CD14-positive monocyte (primary cell): ENCODE measurements around the gene CT45A8. TPM values are rescaled to one million over a fixed set of nuclear protein-coding genes. Genes with fewer than 3 reads are reported as not detected.
"Not testable (repeated sequence)": the region's sequence is repeated elsewhere in the genome, so short reads cannot be mapped to it uniquely, and the experiment has no call there.

Source experiments
- DNase-seq, 3 donors: peaks; one replicate each; pipeline ENCODE4 v3.0.0-alpha.2; 2011 to 2022
- H2AFZ ChIP-seq: 2 replicates; pipeline ENCODE4 v1.6.0; 2012; ENCODE audit warnings: mild to moderate bottlenecking, low read depth, low read length, inconsistent platforms; ENCODE audit not compliant: insufficient read depth, poor library complexity, severe bottlenecking
- H3K27ac ChIP-seq, 2 donors: 1 replicate in 1 of 2; 2 replicates in 1 of 2; pipeline ENCODE4 v1.5.1; 2012 to 2013; ENCODE audit warnings: low read length in 2 of 2, control low read depth in 1 of 2, inconsistent platforms in 1 of 2, low read depth in 1 of 2, mild to moderate bottlenecking in 1 of 2
- H3K27me3 ChIP-seq, 2 donors: one replicate each; pipeline versions ENCODE4 v1.6.0 to v1.6.1; 2011 to 2013; ENCODE audit warnings: low read length in 2 of 2; ENCODE audit not compliant: control insufficient read depth in 2 of 2, insufficient read depth in 2 of 2
- H3K36me3 ChIP-seq, 2 donors: replicated peaks in 1 of 2; 1 replicate in 1 of 2; 2 replicates in 1 of 2; pipeline versions ENCODE4 v1.5.1 to v1.6.1; 2012 to 2013; ENCODE audit warnings: low read length in 2 of 2, control low read depth in 1 of 2, inconsistent platforms in 1 of 2, mild to moderate bottlenecking in 1 of 2; ENCODE audit not compliant: insufficient read depth in 2 of 2, control insufficient read depth in 1 of 2
- H3K4me1 ChIP-seq, 2 donors: 1 replicate in 1 of 2; 2 replicates in 1 of 2; pipeline versions ENCODE4 v1.5.1 to v1.6.1; 2012 to 2013; ENCODE audit warnings: low read length in 2 of 2, control low read depth in 1 of 2, inconsistent platforms in 1 of 2, mild to moderate bottlenecking in 1 of 2, moderate library complexity in 1 of 2; ENCODE audit not compliant: insufficient read depth in 2 of 2, control insufficient read depth in 1 of 2
- H3K4me2 ChIP-seq: replicated peaks from 2 replicates; pipeline ENCODE3; 2012; ENCODE audit warnings: low read length, moderate library complexity, mild to moderate bottlenecking; ENCODE audit not compliant: poor library complexity, severe bottlenecking; ENCODE audit errors: extremely low read depth
- H3K4me3 ChIP-seq, 3 experiments: fragments of 200-600 bp in 1 of 3; sonication (generic) in 1 of 3; replicated peaks in 1 of 3; 1 replicate in 2 of 3; 2 replicates in 1 of 3; pipeline ENCODE4 v1.5.1; 2011 to 2013; ENCODE audit warnings: low read length in 3 of 3, mild to moderate bottlenecking in 3 of 3, control low read depth in 2 of 3, low read depth in 2 of 3, inconsistent platforms in 1 of 3, moderate library complexity in 1 of 3
- H3K79me2 ChIP-seq: 2 replicates; pipeline ENCODE4 v1.6.0; 2012; ENCODE audit warnings: mild to moderate bottlenecking, control low read depth, inconsistent platforms, low read length, moderate library complexity; ENCODE audit not compliant: insufficient read depth
- H3K9ac ChIP-seq: 2 replicates; pipeline ENCODE4 v1.6.0; 2017; ENCODE audit warnings: low read length, mild to moderate bottlenecking; ENCODE audit not compliant: insufficient read depth, poor library complexity, severe bottlenecking
- H3K9me3 ChIP-seq, 2 donors: replicated peaks in 1 of 2; 1 replicate in 1 of 2; 2 replicates in 1 of 2; pipeline versions ENCODE4 v1.5.1 to v1.6.1; 2012 to 2013; ENCODE audit warnings: low read length in 2 of 2, control low read depth in 1 of 2; ENCODE audit not compliant: control insufficient read depth in 1 of 2, insufficient read depth in 1 of 2
- H4K20me1 ChIP-seq: 2 replicates; pipeline ENCODE4 v1.6.0; 2012; ENCODE audit warnings: mild to moderate bottlenecking, low read length, control low read depth, moderate library complexity; ENCODE audit not compliant: insufficient read depth
- H3K27ac Mint-ChIP-seq, 7 donors: one replicate each; pipeline ENCODE4 v1.8.0; 2020; ENCODE audit warnings: mild to moderate bottlenecking in 7 of 7, mixed read lengths in 7 of 7, moderate library complexity in 6 of 7, inconsistent platforms in 2 of 7
- H3K27me3 Mint-ChIP-seq, 3 donors: one replicate each; pipeline ENCODE4 v1.8.0; 2021 to 2022; ENCODE audit warnings: low read depth in 3 of 3, mild to moderate bottlenecking in 3 of 3, mixed read lengths in 3 of 3, moderate library complexity in 3 of 3, inconsistent platforms in 1 of 3
- H3K36me3 Mint-ChIP-seq, 2 donors: one replicate each; pipeline ENCODE4 v1.8.0; 2020; ENCODE audit warnings: mixed read lengths in 2 of 2, inconsistent platforms in 1 of 2, mild to moderate bottlenecking in 1 of 2
- H3K4me1 Mint-ChIP-seq: one replicate; pipeline ENCODE4 v1.8.0; 2020; ENCODE audit warnings: mild to moderate bottlenecking, mixed read lengths
- H3K4me3 Mint-ChIP-seq, 2 donors: one replicate each; pipeline ENCODE4 v1.8.0; 2020; ENCODE audit warnings: mild to moderate bottlenecking in 2 of 2, mixed read lengths in 2 of 2, moderate library complexity in 1 of 2
- H3K9me3 Mint-ChIP-seq, 7 donors: one replicate each; pipeline ENCODE4 v1.8.0; 2020 to 2022; ENCODE audit warnings: mixed read lengths in 7 of 7, mild to moderate bottlenecking in 6 of 7, moderate library complexity in 6 of 7, inconsistent platforms in 2 of 7
- WGBS: methylation state at CpG from one replicate; pipeline ENCODE4 v1.1.5; 2013; ENCODE audit warnings: missing lambda C conversion rate; ENCODE audit not compliant: insufficient coverage; 5-methylcytosine and 5-hydroxymethylcytosine counted together
- intact Hi-C, 2 donors: fragments of 100-400 bp; cut with micrococcal nuclease; formaldehyde crosslinking; loops; one replicate each; pipeline versions ENCODE4 v1.15.0 to v1.15.1; 2023
- polyA minus RNA-seq: library from RNA; depleted of rRNA, polyadenylated mRNA; stranded (reverse); fragments of >200 nt; gene quantifications from 2 replicates; pipeline ENCODE4 v1.2.3, GENCODE V29; 2012
- polyA plus RNA-seq, 3 donors: library from polyadenylated mRNA; depleted of rRNA in 1 of 3; unstranded in 2 of 3; stranded (reverse) in 1 of 3; fragments of 300-500 nt in 2 of 3; fragments of >200 nt in 1 of 3; fragmentation: Illumina TruSeq in 2 of 3; gene quantifications; 1 replicate in 2 of 3; 2 replicates in 1 of 3; pipeline ENCODE4 v1.2.3, GENCODE V29; 2012 to 2021
- total RNA-seq, 12 experiments: library from RNA in 1 of 12; stranded (reverse) in 1 of 12; fragments of 120-200 nt in 1 of 12; gene quantifications; one replicate each; pipeline ENCODE4 v1.2.4 and lab custom pipeline; 2013 to 2026; ENCODE audit warnings: mixed read lengths in 6 of 12, inconsistent platforms in 1 of 12
- TF ChIP-seq, protein P1 (sequence below): fragments of 200-600 bp; IDR thresholded peaks from one replicate; pipeline ENCODE4 v1.8.0; 2022; ENCODE audit warnings: antibody characterized with exemption, mild to moderate bottlenecking

The CT45A8 gene, protein sequence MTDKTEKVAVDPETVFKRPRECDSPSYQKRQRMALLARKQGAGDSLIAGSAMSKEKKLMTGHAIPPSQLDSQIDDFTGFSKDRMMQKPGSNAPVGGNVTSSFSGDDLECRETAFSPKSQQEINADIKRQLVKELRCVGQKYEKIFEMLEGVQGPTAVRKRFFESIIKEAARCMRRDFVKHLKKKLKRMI
- total RNA-seq (2013): not detected
- polyA plus RNA-seq (not detected), polyA minus RNA-seq (not detected in 2 replicates), total RNA-seq (lab: John Stamatoyannopoulos, UW) (0 reads per million in 11 experiments)

DNA sequence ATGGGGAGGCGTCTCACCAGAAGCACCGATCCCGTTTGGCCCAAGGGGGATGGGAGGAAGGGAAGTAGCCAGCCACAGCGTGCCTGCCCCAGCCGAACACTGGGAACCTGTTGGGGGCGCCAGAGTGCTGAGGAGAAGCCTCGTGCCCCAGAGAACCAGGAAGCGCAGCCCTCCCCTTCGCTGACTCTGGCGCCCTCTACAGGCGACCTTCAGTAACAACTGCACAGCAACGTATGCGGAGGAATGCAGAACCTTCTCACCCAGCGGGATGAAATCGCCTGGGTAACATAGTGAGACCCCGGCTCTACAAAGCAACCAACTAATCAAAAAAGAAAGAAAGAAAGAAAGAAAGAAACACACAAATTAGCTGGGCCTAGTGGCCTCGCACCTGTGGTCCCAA, at the start of gene CT45A8:
CT45A8 (minus strand) TSS at position 101 of the 400 bp plus-strand sequence. CDS start 3,755 bp downstream, outside the sequence.
- H3K9ac ChIP-seq, H4K20me1 ChIP-seq, H3K36me3 Mint-ChIP-seq, H3K9me3 Mint-ChIP-seq, DNase-seq, H3K27me3 ChIP-seq, H3K4me3 Mint-ChIP-seq, H3K79me2 ChIP-seq, H3K36me3 ChIP-seq, H3K4me2 ChIP-seq, H2AFZ ChIP-seq, H3K4me1 Mint-ChIP-seq, H3K27ac Mint-ChIP-seq, H3K9me3 ChIP-seq, H3K27ac ChIP-seq, intact Hi-C loops, H3K4me1 ChIP-seq, H3K4me3 ChIP-seq, H3K27me3 Mint-ChIP-seq: not testable (repeated sequence)
- WGBS: no CpG with 5 or more reads among the region's 17 CpGs

DNA sequence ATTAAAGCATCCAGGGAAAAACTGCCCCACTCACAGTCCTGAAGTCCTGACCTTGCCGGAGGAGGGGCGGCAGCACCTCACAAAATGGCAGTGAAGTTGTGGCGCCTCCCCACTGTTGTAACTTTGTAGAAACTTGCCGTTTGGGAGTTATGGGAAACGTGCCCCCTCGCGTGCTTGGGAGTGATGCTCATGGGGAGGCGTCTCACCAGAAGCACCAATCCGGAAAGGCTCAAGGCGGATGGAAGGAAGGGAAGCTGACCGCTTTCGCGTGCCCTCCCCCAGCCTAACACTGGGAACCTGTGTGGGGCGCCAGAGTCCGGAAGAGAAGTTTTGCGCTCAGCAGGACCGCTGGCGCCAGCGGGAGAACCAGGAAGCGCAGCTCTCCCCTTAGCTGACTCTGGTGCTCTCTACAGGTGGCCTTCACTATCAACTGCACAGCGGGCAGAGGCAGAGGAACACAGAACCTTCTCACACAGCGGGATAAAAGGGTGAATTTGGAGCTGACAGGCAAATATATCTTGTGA, 39.0 kb upstream of the CT45A8 start, which contains the start of the genes CT45A10 and SAGE1:
CT45A10 (minus strand) TSS at position 151 of the 524 bp plus-strand sequence. CDS start 8,100 bp downstream, outside the sequence.
SAGE1 (plus strand) TSS at position 423 of the 524 bp plus-strand sequence. CDS start 2,527 bp downstream, outside the sequence.
- Histone ChIP-seq H3K9me3 (peaks cover 0 to 11% of the 10 kb centered on the region in 2 donors), H3K9ac (no peak within 1 kb of the TSS), H3K79me2 (no peaks in the 10 kb centered on the region), H3K4me3 (no peak within 1 kb of the TSS), H3K4me2 (no peak within 1 kb of the TSS), H3K4me1 (no peaks in the 10 kb centered on the region), H3K27me3 (no peaks in the 10 kb centered on the region), H3K36me3 (no peaks in the 10 kb centered on the region), H2AFZ (no peak within 1 kb of the TSS), H3K27ac (no peak within 1 kb of the TSS), H4K20me1 (no peaks in the 10 kb centered on the region)
- TF ChIP-seq, protein P1, sequence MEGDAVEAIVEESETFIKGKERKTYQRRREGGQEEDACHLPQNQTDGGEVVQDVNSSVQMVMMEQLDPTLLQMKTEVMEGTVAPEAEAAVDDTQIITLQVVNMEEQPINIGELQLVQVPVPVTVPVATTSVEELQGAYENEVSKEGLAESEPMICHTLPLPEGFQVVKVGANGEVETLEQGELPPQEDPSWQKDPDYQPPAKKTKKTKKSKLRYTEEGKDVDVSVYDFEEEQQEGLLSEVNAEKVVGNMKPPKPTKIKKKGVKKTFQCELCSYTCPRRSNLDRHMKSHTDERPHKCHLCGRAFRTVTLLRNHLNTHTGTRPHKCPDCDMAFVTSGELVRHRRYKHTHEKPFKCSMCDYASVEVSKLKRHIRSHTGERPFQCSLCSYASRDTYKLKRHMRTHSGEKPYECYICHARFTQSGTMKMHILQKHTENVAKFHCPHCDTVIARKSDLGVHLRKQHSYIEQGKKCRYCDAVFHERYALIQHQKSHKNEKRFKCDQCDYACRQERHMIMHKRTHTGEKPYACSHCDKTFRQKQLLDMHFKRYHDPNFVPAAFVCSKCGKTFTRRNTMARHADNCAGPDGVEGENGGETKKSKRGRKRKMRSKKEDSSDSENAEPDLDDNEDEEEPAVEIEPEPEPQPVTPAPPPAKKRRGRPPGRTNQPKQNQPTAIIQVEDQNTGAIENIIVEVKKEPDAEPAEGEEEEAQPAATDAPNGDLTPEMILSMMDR: no peak
- peak within 1 kb of the TSS in 1 of 7 donors; percentile 41 for H3K27ac Mint-ChIP-seq
- H3K4me3 Mint-ChIP-seq: no peak within 1 kb of the TSS
- peaks cover 5 to 17% (median 8%) of the 10 kb centered on the region in 7 donors for H3K9me3 Mint-ChIP-seq
- 100% methylated on average over 6 of the region's 22 CpGs for WGBS
- intact Hi-C loops: no loop called here
- peaks cover 0 to 3% (median 0%) of the 10 kb centered on the region in 3 donors for H3K27me3 Mint-ChIP-seq
- no peaks in the 10 kb centered on the region for H3K4me1 Mint-ChIP-seq
- no peaks in the 10 kb centered on the region for H3K36me3 Mint-ChIP-seq
- DNase-seq: no peak
